NCI-H510A treated with DMSO at 0.1 percent for 48 hours (cell line): ENCODE measurements around the gene CAPN3.

Experiments
- DNase-seq: peaks from one replicate; lab custom pipeline; 2025; lab: John Stamatoyannopoulos, UW

CAPN3 gene

DNA sequence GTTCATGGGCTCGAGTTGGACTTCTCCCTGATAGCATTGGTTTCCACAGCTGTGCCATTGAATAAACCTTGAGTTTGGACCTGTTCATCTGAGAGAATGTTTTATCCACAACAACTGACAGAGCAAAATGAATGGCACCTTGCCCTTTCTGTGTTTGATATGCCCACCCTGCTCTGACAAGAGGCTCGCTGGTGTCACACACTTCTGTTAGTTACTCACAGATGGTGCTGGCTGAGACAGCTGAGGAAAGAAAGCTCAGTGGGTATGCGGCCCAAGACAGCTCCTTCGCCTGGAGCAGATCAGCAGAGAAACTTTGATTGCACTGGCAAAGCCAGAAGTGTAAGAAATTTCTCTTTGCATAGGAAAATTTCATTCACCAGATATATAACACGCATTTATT, 2.5 kb upstream of the CAPN3 start:
- DNase-seq = no peak

DNA sequence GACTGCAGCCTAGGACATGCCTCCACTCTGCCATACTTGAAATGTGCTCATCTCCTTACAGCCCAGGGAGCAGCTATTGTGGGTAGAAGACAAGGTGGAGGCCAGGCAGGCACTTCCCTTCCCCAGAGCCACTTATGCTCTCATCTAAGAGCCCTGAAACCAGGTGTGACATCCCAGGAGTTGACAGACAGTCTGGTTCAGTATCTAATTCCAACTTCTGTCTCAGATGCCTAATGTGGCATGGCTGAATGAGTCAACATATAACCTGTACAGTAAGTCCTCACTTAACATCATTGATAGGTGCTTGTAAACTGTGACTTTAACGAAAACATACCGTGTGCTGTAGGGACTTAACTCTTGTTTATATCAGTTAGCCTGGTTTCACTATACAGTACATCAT, 1.2 kb upstream of the CAPN3 start:
- DNase-seq = peak; percentile 66

DNA sequence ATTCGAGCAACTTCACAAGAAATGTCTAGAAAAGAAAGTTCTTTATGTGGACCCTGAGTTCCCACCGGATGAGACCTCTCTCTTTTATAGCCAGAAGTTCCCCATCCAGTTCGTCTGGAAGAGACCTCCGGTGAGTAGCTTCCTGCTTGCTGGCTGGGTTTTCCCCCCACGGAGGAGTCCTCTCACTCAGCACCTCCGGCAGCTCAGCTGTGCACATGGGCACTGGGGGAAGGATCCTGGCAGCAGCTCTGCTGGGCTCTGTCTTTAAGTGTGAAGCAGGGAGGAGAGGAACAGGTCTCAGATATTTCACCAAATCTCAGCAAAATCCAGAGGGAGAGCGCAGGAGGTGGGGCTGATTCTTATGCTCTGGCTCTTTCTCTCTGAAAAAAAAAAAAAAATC, 684 bp downstream of the CAPN3 start:
- DNase-seq = no peak

DNA sequence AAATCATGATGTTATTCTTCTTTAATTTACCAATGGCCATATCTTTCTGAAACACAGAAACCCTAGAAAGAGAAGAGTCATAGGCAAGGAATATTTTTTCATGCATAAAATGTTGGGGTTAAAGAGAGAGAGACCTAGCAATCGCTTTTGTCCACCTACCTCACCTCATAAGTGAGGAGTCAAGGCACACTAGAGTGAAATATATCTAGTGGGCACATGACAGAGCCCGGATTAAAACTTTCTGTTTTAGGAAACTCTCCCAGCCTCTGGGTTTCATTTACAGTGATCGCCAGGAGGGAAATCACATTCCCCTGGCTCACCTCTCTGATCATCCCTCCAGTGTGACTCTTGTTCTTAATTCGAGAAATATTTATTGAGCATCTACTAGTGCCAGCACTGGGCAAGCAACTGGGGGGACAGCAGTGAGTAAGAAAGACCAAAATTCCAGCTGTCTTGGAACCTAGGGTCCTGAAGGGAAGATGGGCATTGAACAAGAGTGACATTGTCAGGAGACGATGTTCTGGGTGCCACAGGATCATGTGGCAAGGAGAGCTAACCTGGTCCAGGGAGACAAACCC, 1.3 kb downstream of the CAPN3 start:
- DNase-seq = no peak

DNA sequence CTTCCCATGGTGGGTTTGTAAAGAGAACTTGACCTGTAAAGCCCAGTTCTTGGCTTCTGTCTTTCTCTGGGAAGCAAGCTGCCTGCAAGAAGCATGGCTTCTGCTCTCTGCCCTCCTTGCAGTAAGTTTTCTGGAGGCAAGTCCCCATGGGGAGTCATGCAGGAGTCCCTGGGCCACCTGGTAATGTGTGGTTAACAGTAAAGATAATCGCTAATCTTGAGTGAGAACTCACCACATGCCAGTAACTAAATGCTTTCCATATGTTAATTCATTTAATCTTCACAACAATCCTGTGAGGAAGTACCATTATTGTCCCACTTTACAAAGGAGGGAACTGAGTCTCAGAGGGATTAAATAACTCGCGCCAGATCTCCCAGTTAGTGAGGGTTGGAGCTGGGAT, 4.2 kb downstream of the CAPN3 start:
- no peak for DNase-seq

DNA sequence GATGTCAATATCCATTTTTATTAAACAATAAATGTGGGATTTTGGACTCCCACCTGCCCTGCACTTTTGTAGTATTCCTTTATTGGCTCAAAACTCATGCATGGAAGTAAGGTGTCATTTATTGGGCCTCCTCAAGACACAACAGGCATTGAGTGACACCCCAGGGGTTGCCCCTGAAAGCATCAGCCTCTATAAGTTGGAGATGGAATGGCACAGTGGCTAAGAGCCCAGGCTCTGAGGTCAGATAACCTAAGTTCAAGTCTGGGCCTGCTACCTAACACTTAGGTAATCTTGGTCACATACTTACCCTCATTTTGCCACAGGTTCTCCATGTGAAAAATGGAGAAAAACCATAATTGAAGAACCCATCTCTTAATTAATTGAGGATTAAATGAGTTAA, 4.6 kb downstream of the CAPN3 start:
- DNase-seq = no peak

DNA sequence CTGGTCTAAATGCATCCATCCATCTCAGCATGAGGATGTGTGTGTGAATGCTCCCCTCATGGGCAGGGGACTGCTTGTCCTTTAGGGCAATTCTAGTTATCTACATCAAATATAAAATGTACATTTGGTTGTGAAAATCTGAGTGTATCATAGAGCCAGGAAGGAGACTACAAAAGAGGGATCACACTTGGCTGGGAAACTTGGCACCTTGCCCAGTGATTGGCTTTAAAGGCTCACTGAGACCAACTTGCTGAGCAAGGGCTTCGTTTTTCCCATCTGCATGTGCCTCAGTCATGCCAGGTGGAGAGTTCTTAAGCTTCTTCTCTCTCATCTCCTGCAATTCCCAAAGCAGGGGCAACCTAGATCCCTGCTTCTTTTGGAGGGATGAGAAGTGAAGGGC, 5.2 kb downstream of the CAPN3 start:
- peak; percentile 89 for DNase-seq

DNA sequence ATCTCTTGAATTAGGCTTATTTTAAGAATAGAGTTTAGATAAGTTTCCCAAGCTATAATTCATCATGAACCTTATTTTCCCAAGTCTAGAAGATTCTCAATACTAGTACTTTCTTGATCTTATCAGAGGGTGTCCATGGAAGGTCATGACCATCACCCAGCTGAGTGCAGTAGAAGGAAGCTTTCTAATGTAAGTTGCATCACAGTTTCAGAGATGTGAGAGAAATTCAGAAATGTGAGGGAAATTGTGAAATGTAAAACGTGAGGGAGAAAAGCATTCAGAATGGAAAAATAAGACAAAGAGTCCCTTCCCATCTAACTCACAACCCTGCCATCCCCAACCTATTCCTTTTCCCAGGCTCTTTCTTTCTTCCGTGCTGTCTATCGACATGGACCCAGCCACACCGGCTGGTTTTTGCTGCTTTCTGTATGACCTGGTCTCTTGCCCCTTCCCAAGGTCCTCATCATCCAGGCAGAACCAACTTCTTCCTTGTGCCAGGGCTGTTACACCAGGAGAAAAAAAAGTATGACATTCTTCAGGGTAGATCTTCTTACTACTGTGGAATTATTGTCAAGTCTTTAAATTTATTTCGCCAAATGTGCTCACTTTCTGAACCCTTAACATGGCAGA, 6.7 kb downstream of the CAPN3 start:
- DNase-seq = no peak

DNA sequence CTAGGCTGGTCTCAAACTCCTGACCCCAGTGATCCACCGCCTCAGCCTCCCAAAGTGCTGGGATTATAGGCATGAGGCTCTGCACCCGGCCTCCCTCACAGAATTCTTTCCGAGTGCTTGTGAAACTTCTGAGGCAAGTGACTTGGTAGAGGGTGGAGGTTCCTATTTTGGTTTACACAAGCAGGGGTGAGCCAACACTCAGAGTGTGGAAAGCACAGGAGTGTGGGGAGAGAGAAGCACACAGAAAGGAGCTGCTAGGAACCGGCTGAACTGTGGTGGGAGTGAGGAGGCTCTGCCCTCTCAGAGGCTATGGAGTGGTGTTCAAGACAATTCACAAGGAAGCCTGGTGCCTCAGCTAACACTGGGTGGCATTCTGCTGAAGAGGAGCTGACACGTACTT, 7.7 kb downstream of the CAPN3 start:
- no peak for DNase-seq

DNA sequence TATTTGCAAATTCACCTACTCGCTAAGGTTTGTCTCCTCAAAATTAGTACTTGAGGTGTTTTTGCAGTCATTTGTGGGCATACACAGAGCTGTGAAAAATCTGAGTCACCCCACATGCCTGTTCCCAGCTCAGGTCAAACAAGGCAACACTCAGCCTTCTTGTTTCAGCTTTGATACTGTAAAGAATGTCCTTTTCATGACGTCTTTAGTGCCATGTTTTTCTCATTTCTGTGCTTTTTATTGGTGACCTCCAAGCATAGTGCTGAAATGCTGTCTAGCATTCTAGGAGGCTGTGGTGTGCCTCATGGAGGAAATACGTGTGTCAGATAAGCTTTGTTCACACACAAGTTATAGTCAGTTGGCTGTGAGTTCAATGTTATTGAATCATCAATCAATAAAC, 8.8 kb downstream of the CAPN3 start:
- no peak for DNase-seq

DNA sequence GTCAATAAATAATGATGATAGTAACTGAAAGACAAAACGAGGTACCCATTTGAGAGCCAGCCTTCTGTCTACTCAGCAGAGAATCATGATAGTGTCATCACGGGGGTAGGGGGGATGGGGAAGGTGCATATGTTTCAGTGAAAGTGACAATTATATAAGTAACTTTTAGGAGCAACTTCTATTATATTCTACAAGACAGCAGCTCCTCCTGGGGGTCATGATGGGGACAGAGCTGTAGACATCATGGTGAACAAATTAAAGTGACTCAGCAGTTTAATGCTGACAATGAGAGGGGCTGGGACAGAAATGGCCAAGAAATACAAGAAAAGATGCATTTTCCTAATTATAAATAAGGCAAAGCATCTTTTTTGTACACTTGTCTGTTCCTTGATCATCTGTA, 11.8 kb downstream of the CAPN3 start:
- DNase-seq = no peak

DNA sequence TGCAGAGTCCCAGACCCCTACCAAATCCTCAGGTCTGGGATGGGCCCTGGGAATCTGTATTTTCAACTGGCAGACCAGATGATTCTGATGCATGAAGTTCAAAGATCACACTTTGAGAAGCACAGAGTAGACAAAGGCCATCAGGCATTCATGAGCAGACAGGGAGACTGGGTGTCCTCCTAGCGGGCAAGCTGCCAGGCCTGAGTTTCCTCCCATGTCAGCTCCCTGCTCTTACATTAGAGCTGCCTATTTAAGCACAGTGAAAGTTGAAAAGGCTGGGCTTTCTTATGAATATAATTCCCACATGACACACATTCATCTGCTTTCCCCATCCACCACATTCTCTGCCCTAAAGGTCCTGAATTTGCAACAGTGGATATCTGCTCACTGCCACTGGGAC, 14.0 kb downstream of the CAPN3 start:
- DNase-seq = no peak

DNA sequence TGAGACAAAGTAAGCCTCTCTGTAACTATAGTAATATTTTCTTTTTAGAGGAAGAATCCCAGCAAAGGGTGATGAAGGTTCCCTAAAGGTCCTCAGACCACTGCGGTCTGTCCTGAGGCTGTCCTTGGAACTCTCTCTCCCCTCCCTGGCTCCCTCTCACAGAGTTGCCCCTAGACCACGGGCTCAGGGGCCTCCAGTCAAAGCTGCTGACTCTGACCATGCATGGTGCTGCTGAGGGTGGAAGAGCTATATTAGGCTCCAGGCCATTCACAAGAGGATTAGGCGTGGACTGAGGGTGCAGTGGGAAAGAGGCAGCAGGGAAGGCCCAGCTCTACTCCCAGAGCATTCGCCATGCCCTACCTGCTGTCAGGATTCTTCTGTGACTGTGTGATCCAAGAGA, 14.6 kb downstream of the CAPN3 start:
- DNase-seq = no peak

DNA sequence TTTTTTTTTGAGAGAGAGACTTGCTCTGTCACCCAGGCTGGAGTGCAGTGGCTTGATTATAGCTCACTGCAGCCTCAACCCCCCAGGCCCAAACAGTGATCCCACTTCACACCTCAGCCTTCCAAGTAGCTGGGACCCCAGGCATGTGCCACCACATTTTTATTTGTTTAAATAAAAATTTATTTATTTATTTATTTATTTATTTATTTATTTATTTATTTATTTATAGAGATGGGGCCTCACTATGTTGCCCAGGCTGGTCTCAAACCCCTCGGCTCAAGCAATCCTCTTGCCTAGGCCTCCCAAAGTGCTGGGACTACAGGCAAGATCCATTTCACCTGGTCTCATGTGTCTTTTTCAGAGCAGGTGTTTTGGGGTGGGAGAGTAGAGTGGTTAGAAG, 15.5 kb downstream of the CAPN3 start:
- no peak for DNase-seq

DNA sequence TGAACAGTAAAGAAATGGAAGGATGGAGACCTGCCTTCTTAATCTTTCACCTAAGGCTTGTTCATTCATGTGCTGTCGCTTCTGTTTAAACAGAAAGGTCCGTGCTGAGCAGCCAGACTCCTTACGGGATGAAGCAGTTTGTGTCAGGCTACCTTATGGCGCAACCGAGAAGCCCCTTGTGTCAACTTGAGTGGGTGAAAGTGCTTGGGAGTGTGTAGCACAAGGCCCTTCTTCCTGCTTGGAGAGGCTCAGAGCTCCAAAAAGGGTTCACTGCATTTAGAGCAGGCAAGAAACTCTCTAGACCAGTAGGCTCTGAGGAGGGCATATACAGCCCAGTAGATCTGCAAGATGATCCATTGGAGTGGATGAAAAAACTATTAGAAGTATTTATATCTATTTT, 16.0 kb downstream of the CAPN3 start:
- DNase-seq = no peak

DNA sequence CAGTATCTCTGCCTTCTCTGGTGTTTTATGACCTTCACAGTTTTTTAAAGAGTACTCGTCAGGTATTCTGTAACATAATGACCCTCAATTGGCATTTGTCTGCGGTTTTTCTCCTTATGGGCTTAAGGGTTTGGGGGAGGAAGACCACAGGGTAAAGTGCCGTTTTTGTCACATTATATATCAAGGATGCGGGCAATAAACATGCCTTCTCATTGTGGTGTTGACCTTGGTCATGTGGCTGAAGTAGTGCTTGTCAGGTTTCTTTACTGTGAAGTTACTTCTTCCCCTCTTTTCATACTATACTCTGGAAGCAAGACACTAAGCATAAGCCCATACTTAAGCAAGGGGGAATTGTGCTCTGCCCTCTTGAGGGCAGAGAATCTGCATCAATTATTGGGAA, 16.6 kb downstream of the CAPN3 start:
- DNase-seq = no peak

DNA sequence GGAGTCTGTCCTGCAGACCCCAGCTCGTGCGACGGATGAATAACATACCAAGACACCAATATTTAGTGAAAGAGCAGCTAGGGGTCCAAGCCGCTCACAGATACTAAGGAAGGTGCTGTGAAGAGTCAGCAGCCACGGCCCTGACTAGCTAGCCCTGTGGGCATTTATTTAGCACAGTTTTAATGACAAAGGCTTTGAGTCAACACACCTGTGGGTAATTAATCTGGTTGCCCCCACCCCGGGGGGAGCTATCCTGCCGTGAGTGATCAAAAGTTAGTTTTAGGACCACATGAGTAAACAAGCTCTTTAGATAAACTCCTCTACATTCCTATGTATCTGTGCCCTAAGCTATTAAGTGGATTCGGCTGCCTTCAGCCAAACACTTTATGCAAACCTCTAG, 18.7 kb downstream of the CAPN3 start:
- DNase-seq = no peak

DNA sequence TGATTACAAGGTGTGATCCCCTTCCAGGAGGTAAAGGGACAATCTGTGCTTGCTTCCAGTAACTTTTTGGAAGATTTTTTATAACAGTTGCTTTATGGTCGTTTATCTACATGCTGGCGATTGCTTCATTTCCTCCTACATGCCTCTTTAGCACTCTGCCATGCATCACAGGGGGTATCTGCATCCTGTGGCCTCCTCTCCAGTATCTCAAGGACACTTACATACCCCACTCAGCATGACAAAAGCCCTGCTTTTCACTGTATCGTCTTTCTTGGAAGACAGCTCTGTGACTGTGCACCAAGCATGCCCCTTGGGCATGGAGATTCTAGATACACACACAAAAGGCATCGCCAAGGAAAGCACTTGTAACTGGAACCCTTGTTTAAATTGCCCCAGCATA, 25.3 kb downstream of the CAPN3 start:
- no peak for DNase-seq

DNA sequence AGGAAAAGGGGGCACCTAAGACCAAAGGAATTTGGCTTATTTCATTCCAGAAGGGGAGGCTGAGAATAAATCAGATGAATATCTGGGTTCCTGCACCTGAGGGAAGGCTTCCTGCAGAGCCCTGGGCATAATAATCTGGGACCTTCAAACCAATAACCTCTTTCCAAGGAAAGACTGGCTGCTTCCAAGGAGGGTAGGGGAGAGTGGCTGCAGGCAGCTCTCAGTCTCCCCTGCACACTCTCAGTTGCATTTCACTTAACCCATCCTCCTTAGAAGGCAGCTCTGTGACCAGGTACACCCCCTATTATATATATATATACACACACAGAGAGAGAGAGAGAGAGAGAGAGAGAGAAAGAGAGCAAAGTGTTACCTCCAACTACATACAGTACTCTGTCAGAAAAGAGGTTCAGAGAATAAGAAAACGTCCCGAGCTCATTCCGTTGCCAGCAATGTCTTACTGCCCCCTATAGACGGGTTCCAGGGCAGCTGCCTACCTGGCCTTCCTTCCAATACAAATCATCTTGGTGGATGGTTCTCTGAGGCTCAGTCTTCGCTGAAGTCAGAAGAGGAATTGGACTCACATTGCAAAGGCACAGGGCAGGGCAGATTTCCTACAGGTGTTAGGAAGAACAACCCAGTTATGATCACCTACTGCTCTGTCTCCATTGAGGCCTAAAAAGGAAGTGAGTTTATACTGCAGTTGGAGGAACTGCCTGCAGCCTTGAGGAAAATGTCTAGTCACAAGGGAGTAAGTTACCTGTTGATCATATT, 26.1 kb downstream of the CAPN3 start:
- DNase-seq = peak; percentile 53

DNA sequence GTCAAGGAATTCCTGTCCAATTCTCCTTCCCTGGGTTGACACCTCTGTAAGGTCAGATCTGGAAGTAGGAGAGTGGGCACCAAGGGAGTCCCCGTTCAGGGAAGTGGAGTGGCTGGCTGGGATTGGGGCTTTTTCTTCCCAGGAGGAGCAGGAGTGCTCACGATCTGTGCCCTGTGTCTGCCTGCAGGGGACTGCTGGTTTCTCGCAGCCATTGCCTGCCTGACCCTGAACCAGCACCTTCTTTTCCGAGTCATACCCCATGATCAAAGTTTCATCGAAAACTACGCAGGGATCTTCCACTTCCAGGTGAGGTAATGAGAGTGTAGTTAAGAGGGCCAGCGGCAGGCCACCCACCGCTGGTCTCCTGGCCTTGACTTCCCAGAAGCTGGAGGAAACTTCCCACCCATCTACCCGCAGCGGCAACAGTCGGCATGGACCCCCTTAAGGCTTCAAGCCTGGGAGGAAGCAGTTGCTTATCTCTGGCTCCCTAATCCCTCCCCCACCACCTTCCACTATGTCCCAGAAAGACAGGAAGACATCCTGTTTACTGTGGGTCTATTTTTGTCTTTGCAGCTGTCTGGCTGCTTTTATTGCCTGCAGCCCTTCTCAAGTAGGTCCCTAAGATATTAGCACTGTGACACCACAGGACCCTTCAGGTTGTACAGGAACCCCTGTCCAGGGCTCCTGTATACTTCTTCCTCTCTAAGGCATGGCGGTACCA, 26.8 kb downstream of the CAPN3 start:
- no peak for DNase-seq

DNA sequence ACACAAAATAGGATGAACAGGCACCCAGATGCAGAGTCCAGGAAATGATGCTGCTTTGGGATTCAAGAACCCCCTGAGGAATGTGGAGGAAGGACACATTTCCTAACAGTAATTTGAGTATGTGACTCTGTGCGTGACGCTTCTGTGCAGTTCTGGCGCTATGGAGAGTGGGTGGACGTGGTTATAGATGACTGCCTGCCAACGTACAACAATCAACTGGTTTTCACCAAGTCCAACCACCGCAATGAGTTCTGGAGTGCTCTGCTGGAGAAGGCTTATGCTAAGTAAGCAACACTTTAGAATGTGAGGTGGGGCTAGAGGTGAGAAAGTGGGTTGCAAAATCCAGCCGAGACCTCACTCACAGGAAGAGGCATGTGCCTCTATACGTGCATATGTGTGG, 28.3 kb downstream of the CAPN3 start:
- DNase-seq = no peak

DNA sequence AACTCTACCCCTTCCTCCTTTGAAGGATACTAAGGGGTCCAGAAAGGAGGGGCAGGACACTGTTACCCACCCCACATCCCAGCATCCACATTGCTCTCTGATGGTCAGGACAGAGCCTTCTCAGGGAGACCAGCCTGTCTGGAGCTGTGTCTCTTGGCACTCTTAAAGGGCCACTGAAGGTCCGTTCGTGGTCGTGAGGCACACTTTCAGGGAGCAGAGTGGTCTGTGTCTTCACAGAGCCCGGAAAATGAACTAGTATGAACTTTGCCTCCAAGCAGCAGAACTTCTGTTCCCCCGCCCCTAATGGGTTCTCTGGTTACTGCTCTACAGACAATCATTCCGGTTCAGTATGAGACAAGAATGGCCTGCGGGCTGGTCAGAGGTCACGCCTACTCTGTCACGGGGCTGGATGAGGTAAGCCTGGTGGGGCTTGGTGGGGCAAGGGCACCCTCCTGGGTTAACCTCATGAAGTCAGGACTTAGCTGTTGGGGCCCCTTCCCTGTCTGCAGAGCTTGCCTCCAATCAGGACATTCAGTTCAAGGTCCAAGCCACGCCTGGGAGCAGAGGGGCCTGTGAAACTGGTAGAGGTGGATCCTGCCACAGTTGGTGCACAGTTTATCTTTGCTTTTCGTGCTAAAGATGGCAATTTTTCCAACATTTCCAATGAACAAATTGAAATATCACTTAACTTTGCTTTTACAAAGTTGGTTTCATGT, 33.2 kb downstream of the CAPN3 start:
- DNase-seq = no peak
